SK-N-SH (cell line): ENCODE data around the gene BTBD18. TPM values are rescaled to one million over a fixed set of nuclear protein-coding genes. Genes with fewer than 3 reads are reported as not detected.
A peak's percentile ranks its signal among the peaks of the same experiment; 100 is the strongest.

Source experiments
- CTCF ChIA-PET: fragments of 300-600, 350-600 bp; formaldehyde crosslinking; extraction: SDS; loops from one replicate; lab custom pipeline; 2021; lab: Yijun Ruan, JAX
- POLR2A ChIA-PET: fragments of 350-600 bp; sonication (Branson Sonifier 250); formaldehyde crosslinking; extraction: SDS; loops from one replicate; lab custom pipeline; 2020; ENCODE audit warnings: antibody characterized with exemption, inconsistent platforms; lab: Yijun Ruan, JAX
- DNase-seq: peaks from one replicate; pipeline ENCODE4 v3.0.0; 2012
- H2AFZ ChIP-seq: fragments of 200-600 bp; sonication (generic); 2 replicates; pipeline ENCODE4 v1.8.1; 2016; ENCODE audit warnings: antibody characterized with exemption, mild to moderate bottlenecking, low read depth
- H3F3A ChIP-seq: fragments of 200-600 bp; sonication (generic); replicated peaks from 2 replicates; pipeline ENCODE3; 2016; ENCODE audit warnings: antibody characterized with exemption, mild to moderate bottlenecking; ENCODE audit not compliant: insufficient read depth
- H3K27ac ChIP-seq, 2 experiments: fragments of 200-500 bp in 1 of 2; fragments of 200-600 bp in 1 of 2; sonication (Bioruptor generic) in 1 of 2; sonication (generic), shearing (Covaris generic) in 1 of 2; 2 replicates each; pipeline versions ENCODE4 v1.5.1 to v1.6.1; 2014 to 2016; ENCODE audit warnings: low read depth in 2 of 2, inconsistent platforms in 1 of 2, low read length in 1 of 2, mild to moderate bottlenecking in 1 of 2, mixed read lengths in 1 of 2
- H3K27me3 ChIP-seq: fragments of 200-600 bp; sonication (generic), shearing (Covaris generic); 2 replicates; pipeline ENCODE4 v1.6.1; 2016; ENCODE audit warnings: mixed run types; ENCODE audit not compliant: insufficient read depth
- H3K36me3 ChIP-seq, 2 experiments: fragments of 200-500 bp in 1 of 2; fragments of 200-600 bp in 1 of 2; sonication (Bioruptor generic) in 1 of 2; sonication (generic) in 1 of 2; replicated peaks in 1 of 2; 2 replicates each; pipeline versions ENCODE3 to v1.5.1; 2014 to 2016; ENCODE audit warnings: low read length in 1 of 2, mild to moderate bottlenecking in 1 of 2; ENCODE audit not compliant: insufficient read depth in 2 of 2, control insufficient read depth in 1 of 2
- H3K4me1 ChIP-seq, 2 experiments: fragments of 200-500 bp in 1 of 2; fragments of 200-600 bp in 1 of 2; sonication (Bioruptor generic) in 1 of 2; sonication (generic), shearing (Covaris generic) in 1 of 2; 2 replicates each; pipeline versions ENCODE4 v1.5.1 to v1.6.1; 2014 to 2016; ENCODE audit warnings: low read depth in 1 of 2, low read length in 1 of 2, mixed run types in 1 of 2; ENCODE audit not compliant: insufficient read depth in 2 of 2, control insufficient read depth in 1 of 2
- H3K4me2 ChIP-seq: fragments of 200-600 bp; sonication (generic), shearing (Covaris generic); 2 replicates; pipeline ENCODE4 v1.6.1; 2017; ENCODE audit warnings: mixed run types
- H3K4me3 ChIP-seq, 2 experiments: fragments of 200-500 bp in 1 of 2; fragments of 200-600 bp in 1 of 2; sonication (Bioruptor generic) in 1 of 2; sonication (generic), shearing (Covaris generic) in 1 of 2; 2 replicates each; pipeline versions ENCODE4 v1.5.1 to v1.8.1; 2014 to 2016; ENCODE audit warnings: low read depth in 2 of 2, inconsistent platforms in 1 of 2, low read length in 1 of 2, mild to moderate bottlenecking in 1 of 2, mixed read lengths in 1 of 2, moderate library complexity in 1 of 2
- H3K79me2 ChIP-seq: fragments of 200-600 bp; sonication (generic); 2 replicates; pipeline ENCODE4 v1.8.1; 2017; ENCODE audit warnings: mild to moderate bottlenecking; ENCODE audit not compliant: insufficient read depth
- H3K9ac ChIP-seq: fragments of 200-600 bp; sonication (generic); 2 replicates; pipeline ENCODE4 v1.6.1; 2017; ENCODE audit warnings: mixed run types
- H3K9me2 ChIP-seq: fragments of 200-600 bp; sonication (generic); 2 replicates; pipeline ENCODE4 v1.6.1; 2017; ENCODE audit warnings: mixed run types
- H3K9me3 ChIP-seq: fragments of 200-600 bp; sonication (generic); 2 replicates; pipeline ENCODE4 v1.6.1; 2017; ENCODE audit warnings: mixed run types, mild to moderate bottlenecking, moderate library complexity
- H4K20me1 ChIP-seq: fragments of 200-600 bp; sonication (generic); 2 replicates; pipeline ENCODE4 v1.6.1; 2017; ENCODE audit warnings: mild to moderate bottlenecking, mixed run types; ENCODE audit not compliant: insufficient read depth
- CHD2 ChIP-seq: fragments of 150-350 bp; IDR thresholded peaks from 2 replicates; pipeline ENCODE4 v1.6.1; 2018; ENCODE audit warnings: low read length; ENCODE audit not compliant: partially characterized antibody
- CTCF ChIP-seq: fragments of 200-600 bp; sonication (generic); IDR thresholded peaks from 2 replicates; pipeline ENCODE4 v1.6.1; 2017; ENCODE audit warnings: antibody characterized with exemption, mild to moderate bottlenecking, moderate library complexity
- EZH2phosphoT487 ChIP-seq: fragments of 200-600 bp; sonication (generic); IDR thresholded peaks from 2 replicates; pipeline ENCODE4 v1.6.1; 2017; ENCODE audit warnings: low read depth, mixed run types, mild to moderate bottlenecking, antibody characterized with exemption, moderate library complexity, borderline replicate concordance
- FOXM1 ChIP-seq: IDR thresholded peaks from 2 replicates; pipeline ENCODE4 v1.4.0; 2012; ENCODE audit warnings: low read depth, mild to moderate bottlenecking
- GABPA ChIP-seq: IDR thresholded peaks from 2 replicates; pipeline ENCODE4 v1.4.0; 2012; ENCODE audit warnings: low read depth, mild to moderate bottlenecking
- MEF2A ChIP-seq: IDR thresholded peaks from 2 replicates; pipeline ENCODE4 v1.4.0; 2012; ENCODE audit warnings: low read depth, borderline replicate concordance
- RCOR1 ChIP-seq: fragments of 150-350 bp; IDR thresholded peaks from 2 replicates; pipeline ENCODE4 v1.6.1; 2017; ENCODE audit warnings: antibody characterized with exemption, low read length
- RFX5 ChIP-seq: IDR thresholded peaks from 2 replicates; pipeline ENCODE4 v1.6.1; 2012; ENCODE audit warnings: mild to moderate bottlenecking, improper control_type of control experiment, low read length
- SIN3A ChIP-seq: IDR thresholded peaks from 2 replicates; pipeline ENCODE4 v1.6.1; 2012; ENCODE audit warnings: low read depth, mild to moderate bottlenecking, low read length, moderate library complexity, borderline replicate concordance
- SMC3 ChIP-seq: IDR thresholded peaks from 2 replicates; pipeline ENCODE4 v1.6.1; 2012; ENCODE audit warnings: low read depth, low read length, improper control_type of control experiment
- TAF1 ChIP-seq: IDR thresholded peaks from 2 replicates; pipeline ENCODE4 v1.6.1; 2012; ENCODE audit warnings: low read depth, mild to moderate bottlenecking, low read length, moderate library complexity, borderline replicate concordance
- TCF12 ChIP-seq: IDR thresholded peaks from 2 replicates; pipeline ENCODE4 v1.4.0; 2012
- TEAD4 ChIP-seq: IDR thresholded peaks from 2 replicates; pipeline ENCODE4 v1.4.0; 2012; ENCODE audit warnings: mild to moderate bottlenecking, borderline replicate concordance; ENCODE audit not compliant: insufficient read depth
- ZBTB33 ChIP-seq: IDR thresholded peaks from 2 replicates; pipeline ENCODE4 v1.4.0; 2012; ENCODE audit warnings: low read depth, borderline replicate concordance
- WGBS: methylation state at CpG from one replicate; pipeline ENCODE4 v1.1.6; 2017; ENCODE audit warnings: low lambda C conversion rate; 5-methylcytosine and 5-hydroxymethylcytosine counted together
- polyA plus RNA-seq, 3 experiments: library from polyadenylated mRNA; depleted of rRNA; stranded (reverse); fragments of >200 nt; gene quantifications; 2 replicates each; pipeline ENCODE4 v1.2.3, GENCODE V29; 2012
- TF ChIP-seq, protein P1 (sequence below): fragments of 150-350 bp; IDR thresholded peaks from 2 replicates; pipeline ENCODE4 v1.6.1; 2017; ENCODE audit warnings: antibody characterized with exemption, low read length, low read depth, borderline replicate concordance
- TF ChIP-seq, protein P2 (sequence below): IDR thresholded peaks from 2 replicates; pipeline ENCODE4 v1.4.0; 2012; ENCODE audit warnings: low read depth

Gene BTBD18
- polyA plus RNA-seq, 1 of the 3 experiments (the other 2 are of a cell fraction), result not detected

DNA sequence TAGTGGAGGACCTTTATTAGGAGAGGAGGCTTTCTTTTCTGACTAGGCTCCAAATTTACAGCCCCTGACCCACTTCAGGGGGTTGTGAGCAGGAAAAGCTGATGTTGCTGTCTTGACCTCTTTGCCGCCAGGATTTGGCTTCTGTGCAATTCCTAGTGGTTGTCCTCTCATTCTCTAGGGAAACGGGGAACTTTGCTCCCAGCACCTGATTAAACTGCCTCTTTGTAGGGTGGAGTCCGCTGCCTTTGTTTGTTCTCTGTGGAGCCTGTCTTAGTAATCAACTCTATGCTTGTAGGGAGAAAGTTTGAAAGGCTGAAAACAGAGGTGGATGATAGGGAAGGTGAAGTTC is 26.3 kb upstream of the BTBD18 start:
- Histone ChIP-seq H3K4me1 (peaks cover 35 to 53% of the 10 kb centered on the region in 2 experiments), H3K9me3 (no peaks in the 10 kb centered on the region), H3K27me3 (no peaks in the 10 kb centered on the region), H3K79me2 (peaks cover 95% of the 10 kb centered on the region), H3K9me2 (no peaks in the 10 kb centered on the region), H3K4me2 (peak overlapping the region; percentile 76), H3K9ac (peak overlapping the region; percentile 59), H4K20me1 (peaks cover 64% of the 10 kb centered on the region), H3K4me3 (peak overlapping the region; percentile 19 to 43; a peak in 3 of 4 replicates)
- WGBS, result 46% methylated on average over 3 of the region's 3 CpGs
- CTCF ChIA-PET, result interaction anchor here (1.0 to 7.6 kb wide), 5 partner anchors 13 to 320 kb away, joined by 3 to 43 read pairs (median 4); partner anchors contain the start of gene BTBD18
- POLR2A ChIA-PET, result interaction anchor here (0.7 to 1.5 kb wide), 4 partner anchors 15 to 23 kb away, joined by 3 to 6 read pairs (median 3); partner anchors contain the start of gene CTNND1
- no peak for TF ChIP-seq ZBTB33
- no peak for TF ChIP-seq CTCF
- no peak for TF ChIP-seq RFX5
- no peak for TF ChIP-seq SMC3
- TF ChIP-seq, protein P1, sequence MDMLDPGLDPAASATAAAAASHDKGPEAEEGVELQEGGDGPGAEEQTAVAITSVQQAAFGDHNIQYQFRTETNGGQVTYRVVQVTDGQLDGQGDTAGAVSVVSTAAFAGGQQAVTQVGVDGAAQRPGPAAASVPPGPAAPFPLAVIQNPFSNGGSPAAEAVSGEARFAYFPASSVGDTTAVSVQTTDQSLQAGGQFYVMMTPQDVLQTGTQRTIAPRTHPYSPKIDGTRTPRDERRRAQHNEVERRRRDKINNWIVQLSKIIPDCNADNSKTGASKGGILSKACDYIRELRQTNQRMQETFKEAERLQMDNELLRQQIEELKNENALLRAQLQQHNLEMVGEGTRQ, result no peak
- no peak for TF ChIP-seq SIN3A
- TF ChIP-seq FOXM1, result no peak
- no peak for TF ChIP-seq CHD2
- TF ChIP-seq TAF1, result no peak
- TF ChIP-seq TEAD4, result no peak
- no peak for TF ChIP-seq TCF12
- no peak for TF ChIP-seq RCOR1
- no peak for TF ChIP-seq MEF2A
- no peak for TF ChIP-seq GABPA
- TF ChIP-seq, protein P2, sequence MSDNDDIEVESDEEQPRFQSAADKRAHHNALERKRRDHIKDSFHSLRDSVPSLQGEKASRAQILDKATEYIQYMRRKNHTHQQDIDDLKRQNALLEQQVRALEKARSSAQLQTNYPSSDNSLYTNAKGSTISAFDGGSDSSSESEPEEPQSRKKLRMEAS, result no peak
- TF ChIP-seq EZH2phosphoT487, result no peak
- TF ChIP-seq, all 33 proteins: peak for 0
- no peak for DNase-seq
- Histone ChIP-seq H3K27ac (peak overlapping the region; percentile 89 to 92), H2AFZ (no peak overlapping the region), H3F3A (peaks cover 16% of the 10 kb centered on the region), H3K36me3 (peaks cover 0 to 4% of the 10 kb centered on the region in 2 experiments)
